ENCODE measurements around the gene PRICKLE4.

GRCh38 chr6:41759106-41759904 is 21.3 kb upstream of the PRICKLE4 start:
- TF ChIP-seq CTCF (IDR thresholded peaks at IDR 0.05; ENCODE audit: low read depth, low read length) (no peak), EZH2phosphoT487 (IDR thresholded peaks at IDR 0.05; ENCODE audit: low read depth) (no peak)

All from OCI-LY3 (cell line).